Sigmoid colon (tissue), 4 donors: Measurements from ENCODE around the gene TRMT61A.

Experiments
- CTCF ChIP-seq, 4 experiments: fragments of 450-650 bp in 3 of 4; fragments of 200-600 bp in 1 of 4; IDR thresholded peaks; one replicate each; pipeline ENCODE4 v1.5.1; 2016 to 2019; ENCODE audit warnings: antibody characterized with exemption in 4 of 4, mild to moderate bottlenecking in 3 of 4, moderate library complexity in 2 of 4
- POLR2A ChIP-seq, 2 donors: fragments of 450-650 bp; IDR thresholded peaks; one replicate each; pipeline ENCODE4 v1.6.1; 2016; ENCODE audit warnings: antibody characterized with exemption in 2 of 2, mild to moderate bottlenecking in 2 of 2, moderate library complexity in 2 of 2
- POLR2AphosphoS5 ChIP-seq, 4 donors: sonication (generic); formaldehyde crosslinking; IDR thresholded peaks; one replicate each; pipeline ENCODE4 v1.6.1; 2017; ENCODE audit warnings: antibody characterized with exemption in 4 of 4

GRCh38 chr14:103552011-103552845 is 23.2 kb downstream of the TRMT61A start:
- TF ChIP-seq POLR2A (IDR thresholded peaks at IDR 0.05) (no peak), CTCF (IDR thresholded peaks at IDR 0.05) (no peak), POLR2AphosphoS5 (IDR thresholded peaks at IDR 0.05) (peak in 2 of 4 donors; percentile 29 to 35)
